D721Med (cell line): ENCODE results near the gene KCTD13.
"Not testable (repeated sequence)": the region's sequence is repeated elsewhere in the genome, so short reads cannot be mapped to it uniquely, and the experiment has no call there.

ENCODE experiments used
- DNase-seq: peaks from one replicate; pipeline ENCODE4 v3.0.0; 2011; ENCODE audit warnings: low spot score; ENCODE audit not compliant: insufficient read length
- FAIRE-seq: peaks from 2 replicates; lab custom pipeline; 2011; peaks lifted over from hg19 to GRCh38; lab: Jason Lieb, UNC
- CTCF ChIP-seq: IDR thresholded peaks from 2 replicates; pipeline ENCODE4 v1.5.1; 2012; ENCODE audit warnings: mild to moderate bottlenecking, control low read depth; ENCODE audit not compliant: insufficient read depth; ENCODE audit errors: missing control alignments

Gene KCTD13

GRCh38 chr16:29876217-29876593, 49.8 kb downstream of the KCTD13 start:
- DNase-seq (no peak), FAIRE-seq (no peak)
- TF ChIP-seq CTCF: no peak

GRCh38 chr16:29875206-29875605, 50.8 kb downstream of the KCTD13 start:
- FAIRE-seq (no peak), DNase-seq (no peak)
- no peak for TF ChIP-seq CTCF

- DNase-seq (no peak), FAIRE-seq (no peak)
- no peak for TF ChIP-seq CTCF
These were observed 52.7 kb downstream of the KCTD13 start for GRCh38 chr16:29873319-29873718.

- no peak for FAIRE-seq
- no peak for TF ChIP-seq CTCF
- DNase-seq: no peak
These were observed 54.0 kb downstream of the KCTD13 start for GRCh38 chr16:29871822-29872546.

GRCh38 chr16:29869067-29869466, 57.0 kb downstream of the KCTD13 start:
- not testable (repeated sequence) for FAIRE-seq

GRCh38 chr16:29868396-29869009, 57.5 kb downstream of the KCTD13 start:
- TF ChIP-seq CTCF: no peak
- no peak for DNase-seq
- FAIRE-seq: no peak

More at GRCh38 chr16:29869067-29869466, 57.0 kb downstream of the KCTD13 start:
- not testable (repeated sequence) for DNase-seq

- FAIRE-seq: no peak
- no peak for TF ChIP-seq CTCF
- no peak for DNase-seq
These were observed 61.8 kb downstream of the KCTD13 start for GRCh38 chr16:29864205-29864604.
